BLaER1 treated with 17β-estradiol and CSF1 and Interleukin-3, amounts not matched to agents 10 nM and 100 nM (cell line): ENCODE measurements around the gene HDAC2.
"Not testable (repeated sequence)": the region's sequence is repeated elsewhere in the genome, so short reads cannot be mapped to it uniquely, and the experiment has no call there.

Experiments used
- H3K27ac ChIP-seq, 11 experiments: shearing (Covaris generic); formaldehyde crosslinking; 2 replicates each; pipeline ENCODE4 v1.8.1; 2022
- H3K27me3 ChIP-seq, 11 experiments: shearing (Covaris generic); formaldehyde crosslinking; 2 replicates each; pipeline ENCODE4 v1.8.1; 2022
- H3K36me3 ChIP-seq, 11 experiments: shearing (Covaris generic); formaldehyde crosslinking; 2 replicates each; pipeline ENCODE4 v1.8.1; 2022
- H3K4me1 ChIP-seq, 10 experiments: shearing (Covaris generic); formaldehyde crosslinking; 2 replicates each; pipeline ENCODE4 v1.8.1; 2022
- H3K4me2 ChIP-seq, 11 experiments: shearing (Covaris generic); formaldehyde crosslinking; 2 replicates each; pipeline ENCODE4 v1.8.1; 2022
- H3K4me3 ChIP-seq, 10 experiments: shearing (Covaris generic); formaldehyde crosslinking; 2 replicates each; pipeline ENCODE4 v1.8.1; 2022
- H3K9ac ChIP-seq, 11 experiments: shearing (Covaris generic); formaldehyde crosslinking; 2 replicates each; pipeline ENCODE4 v1.8.1; 2022
- H3K9me3 ChIP-seq, 11 experiments: shearing (Covaris generic); formaldehyde crosslinking; replicated peaks in 1 of 11; 2 replicates each; pipeline ENCODE4 v1.8.1; 2022
- H4K20me1 ChIP-seq, 11 experiments: shearing (Covaris generic); formaldehyde crosslinking; 2 replicates each; pipeline ENCODE4 v1.8.1; 2022
- Cebpa-rat ChIP-seq, 11 experiments: shearing (Covaris generic); IDR thresholded peaks; 2 replicates each; pipeline ENCODE4 v1.8.1; 2022

Gene HDAC2

GRCh38 chr6:113960795-113961194 lies 10.2 kb downstream of the HDAC2 start:
- peaks cover 42 to 97% (median 64%) of the 10 kb centered on the region in 11 experiments for H3K36me3 ChIP-seq
- H3K27me3 ChIP-seq: no peaks in the 10 kb centered on the region
- H3K9me3 ChIP-seq: peaks cover 0 to 31% (median 25%) of the 10 kb centered on the region in 11 experiments; a peak in 16 of 22 replicates
- H4K20me1 ChIP-seq: peaks cover 57 to 100% (median 98%) of the 10 kb centered on the region in 11 experiments; a peak in 21 of 22 replicates
- no peak for TF ChIP-seq Cebpa-rat (IDR thresholded peaks at IDR 0.05)
- H3K27ac ChIP-seq: no peak overlapping the region
- no peak overlapping the region for H3K4me2 ChIP-seq
- no peak overlapping the region for H3K4me3 ChIP-seq
- peaks cover 0 to 6% (median 0%) of the 10 kb centered on the region in 10 experiments; a peak in 2 of 20 replicates for H3K4me1 ChIP-seq
- H3K9ac ChIP-seq: no peak overlapping the region

- H3K36me3 ChIP-seq: peaks cover 57 to 97% (median 67%) of the 10 kb centered on the region in 11 experiments
- H3K9ac ChIP-seq: no peak overlapping the region
- TF ChIP-seq Cebpa-rat (IDR thresholded peaks at IDR 0.05): no peak
- H4K20me1 ChIP-seq: peaks cover 50 to 100% (median 97%) of the 10 kb centered on the region in 11 experiments; a peak in 21 of 22 replicates
- H3K27me3 ChIP-seq: no peaks in the 10 kb centered on the region
- H3K27ac ChIP-seq: no peak overlapping the region
- no peaks in the 10 kb centered on the region; a peak in 1 of 20 replicates for H3K4me1 ChIP-seq
- H3K4me2 ChIP-seq: no peak overlapping the region
- no peak overlapping the region for H3K4me3 ChIP-seq
- H3K9me3 ChIP-seq: peaks cover 0 to 15% (median 11%) of the 10 kb centered on the region in 11 experiments; a peak in 15 of 22 replicates
Observed at GRCh38 chr6:113959235-113959634, 11.7 kb downstream of the HDAC2 start.

GRCh38 chr6:113954653-113955052 lies 16.3 kb downstream of the HDAC2 start:
- Histone ChIP-seq H4K20me1 (peaks cover 17 to 88% (median 62%) of the 10 kb centered on the region in 11 experiments; a peak in 21 of 22 replicates), H3K27me3 (no peaks in the 10 kb centered on the region)
- TF ChIP-seq Cebpa-rat (IDR thresholded peaks at IDR 0.05): no peak

GRCh38 chr6:113953346-113953745 lies 17.6 kb downstream of the HDAC2 start:
- no peak overlapping the region for H3K27ac ChIP-seq
- TF ChIP-seq Cebpa-rat (IDR thresholded peaks at IDR 0.05): no peak
- no peaks in the 10 kb centered on the region for H3K4me1 ChIP-seq
- no peaks in the 10 kb centered on the region for H3K9me3 ChIP-seq
- no peak overlapping the region for H3K9ac ChIP-seq
- H4K20me1 ChIP-seq: peaks cover 9 to 83% (median 49%) of the 10 kb centered on the region in 11 experiments; a peak in 20 of 22 replicates
- H3K4me3 ChIP-seq: no peak overlapping the region
- H3K36me3 ChIP-seq: peaks cover 94 to 100% (median 98%) of the 10 kb centered on the region in 11 experiments
- no peak overlapping the region for H3K4me2 ChIP-seq
- H3K27me3 ChIP-seq: no peaks in the 10 kb centered on the region

More at GRCh38 chr6:113954653-113955052, 16.3 kb downstream of the HDAC2 start:
- no peak overlapping the region for H3K27ac ChIP-seq
- no peak overlapping the region for H3K4me2 ChIP-seq
- no peak overlapping the region for H3K4me3 ChIP-seq
- H3K9ac ChIP-seq: no peak overlapping the region
- H3K4me1 ChIP-seq: no peaks in the 10 kb centered on the region
- H3K36me3 ChIP-seq: peaks cover 93 to 100% (median 98%) of the 10 kb centered on the region in 11 experiments
- H3K9me3 ChIP-seq: no peaks in the 10 kb centered on the region

DNA sequence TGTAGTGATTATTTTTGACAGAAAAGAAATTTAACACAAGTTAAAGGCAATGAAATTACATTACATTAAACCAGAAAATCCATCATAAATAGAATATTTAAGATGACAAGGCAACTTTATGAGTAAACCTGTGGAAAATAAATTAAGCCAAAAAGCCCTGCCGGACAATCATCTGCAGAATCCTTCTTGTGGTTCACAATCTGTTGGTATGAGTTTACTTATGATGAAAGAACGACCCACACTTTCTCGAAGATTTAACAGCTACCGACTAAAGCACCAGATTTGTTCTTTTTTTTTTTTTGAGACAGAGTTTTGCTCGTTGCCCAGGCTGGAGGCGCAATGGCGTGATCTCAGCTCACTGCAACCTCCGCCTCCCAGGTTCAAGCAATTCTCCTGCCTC lies 21.4 kb downstream of the HDAC2 start:
- Histone ChIP-seq H3K4me3 (no peak overlapping the region), H3K36me3 (peaks cover 84 to 100% (median 91%) of the 10 kb centered on the region in 11 experiments), H3K9me3 (no peaks in the 10 kb centered on the region), H3K27me3 (no peaks in the 10 kb centered on the region), H3K4me2 (no peak overlapping the region), H4K20me1 (peaks cover 0 to 47% (median 18%) of the 10 kb centered on the region in 11 experiments; a peak in 12 of 22 replicates), H3K27ac (no peak overlapping the region), H3K9ac (no peak overlapping the region), H3K4me1 (no peaks in the 10 kb centered on the region)
- no peak for TF ChIP-seq Cebpa-rat (IDR thresholded peaks at IDR 0.05)

DNA sequence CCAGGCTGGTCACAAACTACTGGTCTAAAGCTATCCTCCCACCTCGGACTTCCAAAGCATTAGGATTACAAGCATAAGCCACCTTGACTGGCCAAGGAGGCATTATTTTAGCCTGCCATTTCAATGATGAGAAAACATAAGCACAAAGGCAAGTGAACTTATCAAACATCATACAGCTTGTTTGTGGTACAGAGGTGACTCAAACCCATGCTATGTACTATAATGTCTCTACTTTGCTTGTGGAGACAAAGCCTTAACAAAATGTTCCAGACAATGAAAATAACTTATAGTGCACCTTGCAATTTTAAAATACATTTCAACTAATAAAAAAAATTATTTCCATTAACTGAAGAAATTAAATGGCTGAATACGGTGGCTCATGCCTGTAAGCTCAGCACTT lies 26.2 kb downstream of the HDAC2 start:
- H3K4me3 ChIP-seq: no peak overlapping the region
- H3K27me3 ChIP-seq: no peaks in the 10 kb centered on the region
- no peak overlapping the region for H3K4me2 ChIP-seq
- TF ChIP-seq Cebpa-rat (IDR thresholded peaks at IDR 0.05): no peak
- H3K36me3 ChIP-seq: peaks cover 83 to 100% (median 92%) of the 10 kb centered on the region in 11 experiments
- H3K4me1 ChIP-seq: no peaks in the 10 kb centered on the region
- peaks cover 0 to 27% (median 9%) of the 10 kb centered on the region in 11 experiments; a peak in 10 of 22 replicates for H4K20me1 ChIP-seq
- H3K9me3 ChIP-seq: no peaks in the 10 kb centered on the region
- H3K27ac ChIP-seq: no peak overlapping the region
- no peak overlapping the region for H3K9ac ChIP-seq

- no peak overlapping the region for H3K4me3 ChIP-seq
- H3K4me2 ChIP-seq: no peak overlapping the region
- H3K9me3 ChIP-seq: no peaks in the 10 kb centered on the region
- no peak overlapping the region for H3K27ac ChIP-seq
- no peaks in the 10 kb centered on the region for H3K4me1 ChIP-seq
- peaks cover 0 to 24% (median 11%) of the 10 kb centered on the region in 11 experiments; a peak in 14 of 22 replicates for H4K20me1 ChIP-seq
- no peak overlapping the region for H3K9ac ChIP-seq
- H3K27me3 ChIP-seq: no peaks in the 10 kb centered on the region
- peaks cover 78 to 92% (median 85%) of the 10 kb centered on the region in 11 experiments for H3K36me3 ChIP-seq
- no peak for TF ChIP-seq Cebpa-rat (IDR thresholded peaks at IDR 0.05)
Observed at GRCh38 chr6:113939825-113940224, 31.1 kb downstream of the HDAC2 start.

GRCh38 chr6:113936093-113936934 lies 34.6 kb downstream of the HDAC2 start:
- Histone ChIP-seq H3K4me1 (no peaks in the 10 kb centered on the region), H3K4me3 (no peak overlapping the region), H3K9ac (no peak overlapping the region), H3K4me2 (no peak overlapping the region), H3K27me3 (no peaks in the 10 kb centered on the region), H4K20me1 (peaks cover 0 to 16% (median 8%) of the 10 kb centered on the region in 11 experiments; a peak in 11 of 22 replicates), H3K27ac (no peak overlapping the region), H3K36me3 (peaks cover 66 to 89% (median 73%) of the 10 kb centered on the region in 11 experiments), H3K9me3 (peaks cover 19 to 32% (median 25%) of the 10 kb centered on the region in 11 experiments)
- TF ChIP-seq Cebpa-rat (IDR thresholded peaks at IDR 0.05): no peak

DNA sequence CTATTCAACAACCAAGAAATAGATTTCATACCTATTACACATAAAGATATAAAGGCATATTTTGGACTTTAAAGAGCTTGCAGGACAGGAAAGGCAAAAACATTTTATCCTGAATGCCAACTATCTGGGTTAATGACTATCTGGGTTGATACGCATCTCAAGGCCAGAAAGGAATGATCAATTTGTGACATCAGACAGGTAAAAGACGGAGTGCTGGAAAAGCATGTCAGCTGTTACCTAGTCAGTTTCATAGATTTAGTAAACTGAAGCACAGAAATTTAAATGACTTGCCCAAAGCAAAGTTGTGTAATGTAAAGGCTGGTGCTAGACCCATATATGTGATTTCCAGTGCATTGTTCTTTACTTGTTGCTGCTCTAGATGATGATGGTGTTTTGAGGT lies 36.8 kb downstream of the HDAC2 start:
- no peak overlapping the region for H3K4me3 ChIP-seq
- peaks cover 0 to 16% (median 8%) of the 10 kb centered on the region in 11 experiments; a peak in 11 of 22 replicates for H4K20me1 ChIP-seq
- no peaks in the 10 kb centered on the region for H3K27me3 ChIP-seq
- no peak overlapping the region for H3K4me2 ChIP-seq
- TF ChIP-seq Cebpa-rat (IDR thresholded peaks at IDR 0.05): no peak
- H3K9me3 ChIP-seq: peaks cover 41 to 55% (median 47%) of the 10 kb centered on the region in 11 experiments
- H3K4me1 ChIP-seq: peaks cover 0 to 4% (median 0%) of the 10 kb centered on the region in 10 experiments; a peak in 4 of 20 replicates
- H3K27ac ChIP-seq: no peak overlapping the region
- no peak overlapping the region for H3K9ac ChIP-seq
- H3K36me3 ChIP-seq: peaks cover 49 to 76% (median 60%) of the 10 kb centered on the region in 11 experiments

DNA sequence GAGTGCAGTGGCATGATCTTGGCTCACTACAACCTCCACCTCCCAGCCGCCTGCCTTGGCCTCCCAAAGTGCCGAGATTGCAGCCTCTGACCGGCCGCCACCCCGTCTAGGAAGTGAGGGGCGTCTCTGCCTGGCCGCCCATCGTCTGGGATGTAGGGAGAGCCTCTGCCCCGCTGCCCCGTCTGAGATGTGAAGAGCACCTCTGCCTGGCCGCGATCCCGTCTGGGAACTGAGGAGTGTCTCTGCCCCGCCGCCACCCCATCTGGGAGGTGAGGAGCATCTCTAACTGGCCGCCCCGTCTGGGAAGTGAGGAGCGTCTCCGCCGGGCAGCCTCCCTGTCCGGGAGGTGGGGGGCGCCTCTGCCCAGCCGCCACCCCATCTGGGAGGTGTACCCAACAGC lies 39.0 kb downstream of the HDAC2 start:
- H3K27ac ChIP-seq, H4K20me1 ChIP-seq, H3K4me2 ChIP-seq, H3K27me3 ChIP-seq, H3K9ac ChIP-seq, H3K4me3 ChIP-seq: not testable (repeated sequence)
- Histone ChIP-seq H3K9me3 (peaks cover 46 to 59% (median 50%) of the 10 kb centered on the region in 11 experiments), H3K4me1 (peaks cover 0 to 14% (median 0%) of the 10 kb centered on the region in 10 experiments; a peak in 4 of 20 replicates), H3K36me3 (peaks cover 30 to 55% (median 42%) of the 10 kb centered on the region in 11 experiments; a peak in 21 of 22 replicates)
